ENCODE data around the gene RIMKLA.

DNA sequence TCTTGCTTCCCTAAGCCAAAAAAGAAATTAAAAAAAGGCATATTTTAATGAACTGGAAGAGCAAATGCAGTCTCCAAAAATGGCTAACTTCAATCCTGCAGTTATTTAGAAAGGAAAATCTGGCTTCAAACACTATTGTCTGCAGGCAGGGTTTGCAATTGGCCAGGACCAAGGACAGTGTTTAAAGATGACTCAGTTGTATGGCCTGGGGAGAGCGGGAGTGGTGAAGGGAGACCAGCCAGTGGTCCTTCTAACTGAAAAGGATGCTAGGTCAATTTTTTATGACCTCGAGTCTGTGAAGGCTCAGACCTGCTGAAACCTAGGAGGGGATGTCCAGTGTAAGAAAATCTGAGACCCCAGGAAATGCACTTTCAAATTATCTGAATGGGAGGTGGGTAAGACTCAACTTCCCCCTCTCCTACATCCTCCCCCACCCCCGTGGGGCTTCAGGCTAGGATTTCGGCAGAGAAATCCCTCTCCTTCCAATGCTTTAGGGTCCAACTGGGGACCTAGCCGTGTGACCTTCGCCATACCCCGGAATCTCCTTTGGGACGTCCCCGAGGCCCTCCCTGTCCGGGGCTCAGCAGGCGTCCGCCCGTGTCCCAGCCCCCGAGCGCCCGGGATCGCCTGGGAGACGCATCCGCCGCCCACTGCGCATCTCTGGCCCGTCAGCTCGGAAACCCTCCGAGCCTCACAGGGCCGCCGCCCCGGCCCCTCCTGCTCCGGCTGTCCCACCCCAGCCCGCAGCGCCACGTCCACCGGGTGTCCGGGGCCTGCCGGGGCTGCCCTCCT lies 602 bp upstream of the RIMKLA start:
- TF ChIP-seq TAF1 (IDR thresholded peaks at IDR 0.05; ENCODE audit: borderline replicate concordance, low read depth, low read length) (no peak), POLR2A (IDR thresholded peaks at IDR 0.05; ENCODE audit: low read depth, low read length) (no peak), POLR2AphosphoS5 (IDR thresholded peaks at IDR 0.05; ENCODE audit: low read depth, low read length) (no peak)

All from GM12892 (cell line).